GM12875 (cell line): Measurements from ENCODE around the gene PCDHGA2.
"Not testable (repeated sequence)": the region's sequence is repeated elsewhere in the genome, so short reads cannot be mapped to it uniquely, and the experiment has no call there.

Experiments
- H3K4me3 ChIP-seq: one replicate; pipeline ENCODE4 v1.5.1; 2011; ENCODE audit warnings: low read depth, low read length, control low read depth
- TF ChIP-seq, protein P1 (sequence below): IDR thresholded peaks from 2 replicates; pipeline ENCODE4 v1.5.1; 2011; ENCODE audit warnings: low read depth, mild to moderate bottlenecking, control low read depth, inconsistent platforms, low read length, moderate library complexity, borderline replicate concordance; ENCODE audit not compliant: insufficient read depth

Gene PCDHGA2

GRCh38 chr5:141338538-141339306, at the start of gene PCDHGA2:
Gene PCDHGA2 (plus strand): TSS chr5:141338760.
- H3K4me3 ChIP-seq, result no peak within 1 kb of the TSS
- TF ChIP-seq, protein P1, sequence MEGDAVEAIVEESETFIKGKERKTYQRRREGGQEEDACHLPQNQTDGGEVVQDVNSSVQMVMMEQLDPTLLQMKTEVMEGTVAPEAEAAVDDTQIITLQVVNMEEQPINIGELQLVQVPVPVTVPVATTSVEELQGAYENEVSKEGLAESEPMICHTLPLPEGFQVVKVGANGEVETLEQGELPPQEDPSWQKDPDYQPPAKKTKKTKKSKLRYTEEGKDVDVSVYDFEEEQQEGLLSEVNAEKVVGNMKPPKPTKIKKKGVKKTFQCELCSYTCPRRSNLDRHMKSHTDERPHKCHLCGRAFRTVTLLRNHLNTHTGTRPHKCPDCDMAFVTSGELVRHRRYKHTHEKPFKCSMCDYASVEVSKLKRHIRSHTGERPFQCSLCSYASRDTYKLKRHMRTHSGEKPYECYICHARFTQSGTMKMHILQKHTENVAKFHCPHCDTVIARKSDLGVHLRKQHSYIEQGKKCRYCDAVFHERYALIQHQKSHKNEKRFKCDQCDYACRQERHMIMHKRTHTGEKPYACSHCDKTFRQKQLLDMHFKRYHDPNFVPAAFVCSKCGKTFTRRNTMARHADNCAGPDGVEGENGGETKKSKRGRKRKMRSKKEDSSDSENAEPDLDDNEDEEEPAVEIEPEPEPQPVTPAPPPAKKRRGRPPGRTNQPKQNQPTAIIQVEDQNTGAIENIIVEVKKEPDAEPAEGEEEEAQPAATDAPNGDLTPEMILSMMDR, result peak; percentile 26; the same call in 1 of the 2 replicates

DNA sequence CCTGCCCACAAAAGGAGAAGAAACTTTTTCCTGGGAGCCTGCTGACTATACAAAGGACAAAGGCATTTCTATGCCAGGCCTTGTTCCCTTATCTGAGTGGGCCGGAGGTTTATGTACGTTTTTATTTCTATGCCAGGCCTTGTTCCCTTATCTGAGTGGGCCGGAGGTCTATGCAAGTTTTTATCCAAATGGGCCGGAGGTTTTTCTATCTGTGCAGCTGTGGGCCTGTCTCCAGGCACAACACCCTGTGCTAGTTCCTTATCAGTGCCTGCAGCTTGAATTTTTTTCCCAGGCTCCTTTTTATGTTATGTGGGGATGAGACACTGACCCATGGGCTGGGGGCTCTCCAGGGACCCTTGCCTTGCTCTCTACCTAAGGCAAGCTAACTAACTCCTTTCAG, 40.2 kb upstream of the PCDHGA2 start:
- no peak overlapping the region for H3K4me3 ChIP-seq
- TF ChIP-seq, protein P1, result no peak

DNA sequence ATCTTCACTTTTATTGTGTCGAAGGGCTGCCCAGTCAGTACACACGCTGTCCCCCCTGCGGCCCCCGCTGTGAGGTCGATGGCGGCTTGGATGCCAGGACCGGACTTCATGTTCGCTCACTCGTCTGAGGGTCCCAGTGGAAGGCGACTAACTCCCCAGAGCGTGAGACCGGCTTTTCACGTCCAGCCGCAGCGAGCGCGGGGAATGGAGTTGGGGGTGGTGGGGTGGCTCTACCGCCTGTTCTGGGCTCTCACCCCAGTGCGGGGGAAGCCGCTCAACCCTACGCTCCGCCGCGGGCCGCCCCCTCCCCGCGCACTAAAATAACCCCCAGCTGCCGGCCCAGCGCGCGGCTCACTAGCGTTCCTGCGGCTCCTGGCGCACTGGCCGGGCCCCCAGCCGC, 34.8 kb upstream of the PCDHGA2 start, which contains the start of gene SLC25A2:
Gene SLC25A2 (minus strand): TSS at position 294 of the 400 bp plus-strand sequence. CDS start 184 bp downstream, at position 110.
- H3K4me3 ChIP-seq, result no peak within 1 kb of the TSS
- TF ChIP-seq, protein P1, result no peak

GRCh38 chr5:141306630-141307029, 31.9 kb upstream of the PCDHGA2 start:
- TF ChIP-seq, protein P1, result no peak
- H3K4me3 ChIP-seq, result no peak overlapping the region

DNA sequence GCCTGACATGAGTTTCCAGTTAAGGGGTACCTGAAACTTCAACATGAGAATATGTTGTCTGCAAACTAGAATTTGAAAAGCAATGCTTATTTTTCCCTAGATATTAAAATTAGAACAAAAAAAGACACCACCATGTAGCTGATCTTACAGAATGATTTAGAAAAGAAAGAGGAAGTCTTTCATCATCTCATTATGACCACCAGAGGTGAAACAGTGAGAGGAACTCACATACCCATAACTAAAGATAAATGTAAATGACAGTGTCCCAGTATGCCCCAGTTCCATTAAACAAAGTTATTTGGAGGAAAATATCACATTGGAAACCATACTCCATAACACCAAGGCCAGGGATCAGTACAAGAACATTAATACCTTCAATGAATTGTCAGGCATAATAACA, 24.8 kb upstream of the PCDHGA2 start:
- H3K4me3 ChIP-seq, result no peak overlapping the region
- TF ChIP-seq, protein P1, result no peak

- H3K4me3 ChIP-seq, result not testable (repeated sequence)
These were observed 21.6 kb upstream of the PCDHGA2 start for GRCh38 chr5:141316963-141317362.

GRCh38 chr5:141319202-141319601, 19.4 kb upstream of the PCDHGA2 start:
- TF ChIP-seq, protein P1, result no peak
- no peak overlapping the region for H3K4me3 ChIP-seq
